ENCODE results near the gene SLC35E4. TPM values are rescaled to one million over a fixed set of nuclear protein-coding genes. Genes with fewer than 3 reads are reported as not detected.

SLC35E4 gene
- total RNA-seq (2022; extraction: Qiagen RNA extraction): 4.7 to 6.7 TPM (median 5.8 TPM) in 5 replicates

GRCh38 chr22:30635273-30636225 lies at the start of gene SLC35E4:
SLC35E4 (plus strand) TSS chr22:30635781; CDS start chr22:30636451, 670 bp downstream.

GRCh38 chr22:30591588-30592359 lies 43.8 kb upstream of the SLC35E4 start, which contains the start of gene PES1:
PES1 (minus strand) TSS chr22:30591910; CDS start chr22:30591833, 77 bp downstream.

GRCh38 chr22:30606455-30607299 lies 28.9 kb upstream of the SLC35E4 start, which contains the start of gene TCN2:
TCN2 (plus strand) TSS chr22:30607174; CDS start chr22:30607332, 158 bp downstream.

GRCh38 chr22:30667494-30668385 lies 32.2 kb downstream of the SLC35E4 start, which contains the start of gene DUSP18:
DUSP18 (minus strand) TSS chr22:30667875; CDS start chr22:30664003, 3,872 bp downstream.

GRCh38 chr22:30694640-30695350 lies 59.2 kb downstream of the SLC35E4 start, which contains the start of gene OSBP2:
OSBP2 (plus strand) TSS chr22:30694874; CDS start chr22:30694910, 36 bp downstream.

Other genes with a start within 250 kb of the SLC35E4 start
- gene RNF215, start 248.4 kb upstream of the SLC35E4 start, total RNA-seq (2022; extraction: Qiagen RNA extraction): 14.1 to 23.5 TPM (median 19.4 TPM) in 5 replicates
- 71.4 to 112 TPM (median 96.7 TPM) in 5 replicates for gene SEC14L2, start 238.8 kb upstream of the SLC35E4 start, total RNA-seq (2022; extraction: Qiagen RNA extraction)
- gene MTFP1, start 210.0 kb upstream of the SLC35E4 start, total RNA-seq (2022; extraction: Qiagen RNA extraction): 59.8 to 67.8 TPM (median 63.6 TPM) in 5 replicates
- not detected in 5 replicates for gene SEC14L3, start 163.8 kb upstream of the SLC35E4 start, total RNA-seq (2022; extraction: Qiagen RNA extraction)
- gene SEC14L4, start 130.1 kb upstream of the SLC35E4 start, total RNA-seq (2022; extraction: Qiagen RNA extraction): 3.7 to 6.7 TPM (median 5.5 TPM) in 5 replicates
- not detected in 5 replicates for gene SEC14L6, start 89.0 kb upstream of the SLC35E4 start, total RNA-seq (2022; extraction: Qiagen RNA extraction)
- gene GAL3ST1, start 61.1 kb upstream of the SLC35E4 start, total RNA-seq (2022; extraction: Qiagen RNA extraction): 7.0 to 11.8 TPM (median 11.1 TPM) in 5 replicates
- gene PES1, start 43.9 kb upstream of the SLC35E4 start, total RNA-seq (2022; extraction: Qiagen RNA extraction): 107 to 121 TPM (median 111 TPM) in 5 replicates
- gene TCN2, start 28.6 kb upstream of the SLC35E4 start, total RNA-seq (2022; extraction: Qiagen RNA extraction): 4.6 to 5.6 TPM (median 5.0 TPM) in 5 replicates
- gene DUSP18, start 32.1 kb downstream of the SLC35E4 start, total RNA-seq (2022; extraction: Qiagen RNA extraction): 4.1 to 6.8 TPM (median 5.2 TPM) in 5 replicates
- gene OSBP2, start 59.1 kb downstream of the SLC35E4 start, total RNA-seq (2022; extraction: Qiagen RNA extraction): 8.2 to 11.8 TPM (median 11.1 TPM) in 5 replicates

All from A549 treated with dexamethasone at 1 μM for 4 hours (cell line).